Activated CD8-positive, alpha-beta T cell treated with anti-CD3 and anti-CD28 coated beads for 36 hours (primary cell): Measurements from ENCODE around the gene IL23R. TPM values are rescaled to one million over a fixed set of nuclear protein-coding genes. Genes with fewer than 3 reads are reported as not detected.

ENCODE experiments used
- ATAC-seq: fragments of 200-7000 bp; cut with Tn5 transposase; one replicate; pipeline ENCODE4 v1.10.0; 2021; ENCODE audit warnings: mild to moderate bottlenecking, moderate library complexity
- CTCF ChIA-PET: fragments of 350-600 bp; sonication (Branson Sonifier 250); formaldehyde crosslinking; loops from one replicate; lab custom pipeline; 2021; ENCODE audit warnings: antibody characterized with exemption; lab: Charles Lee
- POLR2A ChIA-PET: fragments of 350-600 bp; sonication (Branson Sonifier 250); formaldehyde crosslinking; loops from one replicate; lab custom pipeline; 2021; ENCODE audit warnings: antibody characterized with exemption; lab: Charles Lee
- DNase-seq: peaks from one replicate; pipeline ENCODE4 v3.0.0-alpha.2; 2020
- H3K27ac Mint-ChIP-seq: one replicate; pipeline ENCODE4 v1.8.0; 2021; ENCODE audit warnings: mild to moderate bottlenecking, mixed read lengths
- H3K27me3 Mint-ChIP-seq: one replicate; pipeline ENCODE4 v1.8.0; 2021; ENCODE audit warnings: mixed read lengths
- H3K36me3 Mint-ChIP-seq: one replicate; pipeline ENCODE4 v1.8.0; 2021; ENCODE audit warnings: low read depth, mixed read lengths
- H3K4me1 Mint-ChIP-seq: one replicate; pipeline ENCODE4 v1.8.0; 2021; ENCODE audit warnings: low read depth, mixed read lengths
- H3K4me3 Mint-ChIP-seq: one replicate; pipeline ENCODE4 v1.8.0; 2021; ENCODE audit warnings: mild to moderate bottlenecking, moderate library complexity, mixed read lengths
- H3K9me3 Mint-ChIP-seq: one replicate; pipeline ENCODE4 v1.8.0; 2021; ENCODE audit warnings: mixed read lengths
- CTCF ChIP-seq: fragments of 200-600 bp; IDR thresholded peaks from one replicate; pipeline ENCODE4 v1.8.0; 2022; ENCODE audit warnings: antibody characterized with exemption, mild to moderate bottlenecking
- intact Hi-C: fragments of 100-400 bp; cut with micrococcal nuclease; formaldehyde crosslinking; loops from one replicate; pipeline ENCODE4 v1.10.0; 2022
- total RNA-seq, 2 experiments: library from RNA; stranded (reverse); gene quantifications; one replicate each; pipeline ENCODE4 v1.2.3, GENCODE V29; 2021

Gene IL23R
- total RNA-seq, 2 experiments from 2014 or later: 1.0 to 1.2 TPM

- no peak for TF ChIP-seq CTCF
- ChIA-PET CTCF (interaction anchor here (1.2 to 4.0 kb wide), 2 partner anchors 8 to 59 kb away, joined by 3 to 18 read pairs; no protein-coding TSS in a partner anchor), POLR2A (interaction anchor here (0.8 to 2.0 kb wide), 4 partner anchors 9 to 69 kb away, joined by 3 to 7 read pairs (median 4); no protein-coding TSS in a partner anchor)
- Mint-ChIP-seq H3K4me3 (no peak overlapping the region), H3K27ac (peak overlapping the region; percentile 6), H3K4me1 (peaks cover 38% of the 10 kb centered on the region), H3K9me3 (peaks cover 19% of the 10 kb centered on the region), H3K27me3 (peaks cover 3% of the 10 kb centered on the region), H3K36me3 (peaks cover 15% of the 10 kb centered on the region)
- intact Hi-C loops: loop anchor here (5.0 kb wide), 1 partner anchor 33 kb away; no protein-coding TSS in a partner anchor
- peak; percentile 26 for DNase-seq
- ATAC-seq: no peak
These were observed 104.3 kb downstream of the IL23R start for GRCh38 chr1:67270541-67270940.

- intact Hi-C loops: loop anchor here (5.0 kb wide), 1 partner anchor 36 kb away; no protein-coding TSS in a partner anchor
- TF ChIP-seq CTCF: no peak
- H3K4me1 Mint-ChIP-seq: peaks cover 41% of the 10 kb centered on the region
- peaks cover 3% of the 10 kb centered on the region for H3K27me3 Mint-ChIP-seq
- DNase-seq (no peak), ATAC-seq (no peak)
- ChIA-PET POLR2A (interaction anchor here (0.7 to 5.0 kb wide), 7 partner anchors 11 to 210 kb away, joined by 3 to 38 read pairs (median 10); no protein-coding TSS in a partner anchor), CTCF (interaction anchor here (0.9 to 3.4 kb wide), 5 partner anchors 11 to 227 kb away, joined by 3 to 19 read pairs (median 5); no protein-coding TSS in a partner anchor)
- peak overlapping the region; percentile 69 for H3K27ac Mint-ChIP-seq
- no peak overlapping the region for H3K4me3 Mint-ChIP-seq
- H3K9me3 Mint-ChIP-seq: peaks cover 24% of the 10 kb centered on the region
- peaks cover 21% of the 10 kb centered on the region for H3K36me3 Mint-ChIP-seq
These were observed 107.3 kb downstream of the IL23R start for GRCh38 chr1:67273591-67273990.

- POLR2A ChIA-PET: interaction anchor here (0.7 to 5.0 kb wide), 7 partner anchors 10 to 64 kb away, joined by 4 to 38 read pairs (median 11); no protein-coding TSS in a partner anchor
- peaks cover 41% of the 10 kb centered on the region for H3K4me1 Mint-ChIP-seq
- ATAC-seq: peak; percentile 91
- H3K27ac Mint-ChIP-seq: peak overlapping the region; percentile 79
- no peak overlapping the region for H3K4me3 Mint-ChIP-seq
- intact Hi-C loops: loop anchor here (2.0 to 5.0 kb wide), 2 partner anchors 37 to 58 kb away; no protein-coding TSS in a partner anchor
- CTCF ChIA-PET: interaction anchor here (0.7 to 3.4 kb wide), 13 partner anchors 10 to 103 kb away, joined by 3 to 19 read pairs (median 4); no protein-coding TSS in a partner anchor
- peaks cover 3% of the 10 kb centered on the region for H3K27me3 Mint-ChIP-seq
- peaks cover 24% of the 10 kb centered on the region for H3K9me3 Mint-ChIP-seq
- peaks cover 21% of the 10 kb centered on the region for H3K36me3 Mint-ChIP-seq
- peak; percentile 47 for DNase-seq
- no peak for TF ChIP-seq CTCF
These were observed 108.5 kb downstream of the IL23R start for GRCh38 chr1:67274623-67275325.

GRCh38 chr1:67280696-67281095 lies 114.4 kb downstream of the IL23R start:
- DNase-seq: no peak
- ChIA-PET POLR2A (no interaction called here), CTCF (interaction anchor here (0.8 to 1.1 kb wide), 3 partner anchors 14 to 69 kb away, joined by 3 read pairs; no protein-coding TSS in a partner anchor)
- Mint-ChIP-seq H3K36me3 (peaks cover 4% of the 10 kb centered on the region), H3K4me3 (no peak overlapping the region), H3K27ac (no peak overlapping the region), H3K27me3 (peaks cover 4% of the 10 kb centered on the region), H3K9me3 (peaks cover 4% of the 10 kb centered on the region), H3K4me1 (peaks cover 25% of the 10 kb centered on the region)
- no peak for ATAC-seq
- no peak for TF ChIP-seq CTCF
- intact Hi-C loops: no loop called here
